Neural cell (in vitro differentiated cells): ENCODE data around the gene ADAR. TPM values are rescaled to one million over a fixed set of nuclear protein-coding genes. Genes with fewer than 3 reads are reported as not detected.

Source experiments
- H2AFZ ChIP-seq: fragments of 200-600, 300-800 bp; sonication (generic), shearing (Covaris generic); 2 replicates; pipeline ENCODE4 v1.6.0; 2014; ENCODE audit warnings: low read depth, mild to moderate bottlenecking, antibody characterized with exemption, low read length, moderate library complexity
- H3F3A ChIP-seq: fragments of 200-600 bp; shearing (Covaris generic); 2 replicates; pipeline ENCODE4 v1.6.1; 2016; ENCODE audit warnings: mild to moderate bottlenecking, moderate library complexity, mixed read lengths, antibody characterized with exemption, low read length; ENCODE audit not compliant: insufficient read depth, poor library complexity, severe bottlenecking
- H3K27ac ChIP-seq: fragments of 200-600, 300-800 bp; sonication (generic), shearing (Covaris generic); 2 replicates; pipeline ENCODE4 v1.5.1; 2014; ENCODE audit warnings: mild to moderate bottlenecking, low read length, moderate library complexity
- H3K27me3 ChIP-seq: fragments of 300-800, 200-600 bp; sonication (generic), shearing (Covaris generic); 2 replicates; pipeline ENCODE4 v1.6.0; 2014; ENCODE audit warnings: mild to moderate bottlenecking, low read depth, low read length, moderate library complexity; ENCODE audit not compliant: insufficient read depth
- H3K36me3 ChIP-seq: fragments of 300-800, 200-600 bp; sonication (generic), shearing (Covaris generic); 2 replicates; pipeline ENCODE4 v1.5.1; 2014; ENCODE audit warnings: mild to moderate bottlenecking, antibody characterized with exemption, low read length, moderate library complexity; ENCODE audit not compliant: insufficient read depth
- H3K4me2 ChIP-seq: fragments of 300-800, 200-600 bp; sonication (generic), shearing (Covaris generic); 2 replicates; pipeline ENCODE4 v1.6.0; 2014; ENCODE audit warnings: mild to moderate bottlenecking, low read length
- H3K4me3 ChIP-seq: fragments of 300-800, 200-600 bp; sonication (generic), shearing (Covaris generic); 2 replicates; pipeline ENCODE4 v1.5.1; 2014; ENCODE audit warnings: mild to moderate bottlenecking, low read length, moderate library complexity
- H3K79me2 ChIP-seq: fragments of 200-600 bp; shearing (Covaris generic); replicated peaks from 2 replicates; pipeline ENCODE4 v1.6.0; 2014; ENCODE audit warnings: mild to moderate bottlenecking, low read length, moderate library complexity; ENCODE audit not compliant: insufficient read depth
- H3K9ac ChIP-seq: fragments of 300-800, 200-600 bp; sonication (generic), shearing (Covaris generic); 2 replicates; pipeline ENCODE4 v1.6.1; 2016; ENCODE audit warnings: mild to moderate bottlenecking, low read length, mixed read lengths
- H3K9me2 ChIP-seq: fragments of 200-600 bp; shearing (Covaris generic); 2 replicates; pipeline ENCODE4 v1.6.1; 2016; ENCODE audit warnings: mild to moderate bottlenecking, low read length, mixed read lengths; ENCODE audit not compliant: insufficient read depth
- H3K9me3 ChIP-seq: fragments of 200-600, 300-800 bp; sonication (generic), shearing (Covaris generic); 2 replicates; pipeline ENCODE4 v1.6.1; 2016; ENCODE audit warnings: mild to moderate bottlenecking, mixed run types, low read length, moderate library complexity, mixed read lengths
- H4K20me1 ChIP-seq: fragments of 200-600 bp; shearing (Covaris generic); 2 replicates; pipeline ENCODE4 v1.6.1; 2016; ENCODE audit warnings: mild to moderate bottlenecking, mixed run types; ENCODE audit not compliant: insufficient read depth
- EP300 ChIP-seq: fragments of 450-650 bp; conservative IDR thresholded peaks from 2 replicates; pipeline ENCODE4 v1.6.1; 2014; ENCODE audit warnings: antibody characterized with exemption, mild to moderate bottlenecking, moderate library complexity; ENCODE audit not compliant: poor library complexity, severe bottlenecking
- EZH2 ChIP-seq: fragments of 200-600, 300-800 bp; shearing (Covaris generic), sonication (generic); IDR thresholded peaks from 2 replicates; pipeline ENCODE4 v1.6.1; 2014; ENCODE audit warnings: antibody characterized with exemption, low read length, borderline replicate concordance, mild to moderate bottlenecking; ENCODE audit not compliant: insufficient read depth, poor library complexity, severe bottlenecking
- MXI1 ChIP-seq: fragments of 450-650 bp; conservative IDR thresholded peaks from 2 replicates; pipeline ENCODE4 v1.6.1; 2014; ENCODE audit warnings: antibody characterized with exemption, mild to moderate bottlenecking; ENCODE audit not compliant: poor library complexity, severe bottlenecking
- POLR2AphosphoS5 ChIP-seq: IDR thresholded peaks from 2 replicates; pipeline ENCODE4 v1.6.1; 2012
- RAD21 ChIP-seq: fragments of 450-650 bp; conservative IDR thresholded peaks from 2 replicates; pipeline ENCODE4 v1.6.1; 2014; ENCODE audit warnings: antibody characterized with exemption, mild to moderate bottlenecking, moderate library complexity
- SMC3 ChIP-seq: fragments of 450-650 bp; conservative IDR thresholded peaks from 2 replicates; pipeline ENCODE4 v1.6.1; 2014; ENCODE audit warnings: antibody characterized with exemption, mild to moderate bottlenecking, moderate library complexity; ENCODE audit not compliant: poor library complexity
- TAF1 ChIP-seq: IDR thresholded peaks from 2 replicates; pipeline ENCODE4 v1.6.1; 2012; ENCODE audit warnings: low read depth
- polyA plus RNA-seq: library from polyadenylated mRNA; depleted of rRNA; stranded (reverse); fragments of >200 nt; gene quantifications from 2 replicates; pipeline ENCODE4 v1.2.3, GENCODE V29; 2014
- TF ChIP-seq, protein P1 (sequence below): IDR thresholded peaks from 2 replicates; pipeline ENCODE4 v1.6.1; 2012; ENCODE audit warnings: borderline replicate concordance
- TF ChIP-seq, protein P2 (sequence below): fragments of 450-650 bp; IDR thresholded peaks from 2 replicates; pipeline ENCODE4 v1.5.1; 2014; ENCODE audit warnings: antibody characterized with exemption, mild to moderate bottlenecking, moderate library complexity; ENCODE audit not compliant: poor library complexity, severe bottlenecking

The ADAR gene
- polyA plus RNA-seq, 1 donor from 2014 or later = 51.4 TPM

DNA sequence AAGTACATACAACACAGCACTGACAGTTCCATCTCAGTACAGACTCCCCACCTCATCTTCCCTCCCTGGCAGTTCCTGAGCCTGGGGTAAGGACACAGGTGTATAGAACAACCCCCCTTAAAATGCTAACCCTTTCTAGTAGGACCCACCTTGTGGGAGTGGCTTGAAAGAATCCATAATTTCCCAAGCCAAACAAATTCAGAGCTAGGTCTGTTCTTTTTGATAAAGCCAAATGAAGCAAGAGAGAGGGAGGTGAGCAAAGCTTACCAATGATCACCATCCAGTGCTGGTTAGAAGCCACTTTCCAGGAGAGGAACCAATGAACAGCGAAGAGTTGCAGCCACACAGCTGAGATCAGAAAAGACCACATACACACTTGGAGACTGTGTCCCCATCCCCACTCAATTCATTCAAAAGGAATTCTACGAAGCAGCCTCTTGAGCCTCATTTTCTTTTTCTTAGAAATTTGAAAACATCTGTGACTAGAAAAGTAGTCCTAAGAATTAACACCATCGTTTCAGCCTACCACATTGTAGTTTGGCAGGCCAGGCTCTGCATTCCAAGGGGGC, 58.7 kb downstream of the ADAR start:
- Histone ChIP-seq H3K9ac (no peak overlapping the region), H3K9me2 (no peaks in the 10 kb centered on the region), H2AFZ (no peak overlapping the region), H3F3A (no peaks in the 10 kb centered on the region), H4K20me1 (no peaks in the 10 kb centered on the region), H3K9me3 (no peaks in the 10 kb centered on the region), H3K4me2 (no peak overlapping the region), H3K36me3 (peaks cover 5% of the 10 kb centered on the region), H3K4me3 (peak overlapping the region; percentile 51), H3K27me3 (no peaks in the 10 kb centered on the region), H3K79me2 (no peaks in the 10 kb centered on the region), H3K27ac (no peak overlapping the region)
- TF ChIP-seq, protein P1, sequence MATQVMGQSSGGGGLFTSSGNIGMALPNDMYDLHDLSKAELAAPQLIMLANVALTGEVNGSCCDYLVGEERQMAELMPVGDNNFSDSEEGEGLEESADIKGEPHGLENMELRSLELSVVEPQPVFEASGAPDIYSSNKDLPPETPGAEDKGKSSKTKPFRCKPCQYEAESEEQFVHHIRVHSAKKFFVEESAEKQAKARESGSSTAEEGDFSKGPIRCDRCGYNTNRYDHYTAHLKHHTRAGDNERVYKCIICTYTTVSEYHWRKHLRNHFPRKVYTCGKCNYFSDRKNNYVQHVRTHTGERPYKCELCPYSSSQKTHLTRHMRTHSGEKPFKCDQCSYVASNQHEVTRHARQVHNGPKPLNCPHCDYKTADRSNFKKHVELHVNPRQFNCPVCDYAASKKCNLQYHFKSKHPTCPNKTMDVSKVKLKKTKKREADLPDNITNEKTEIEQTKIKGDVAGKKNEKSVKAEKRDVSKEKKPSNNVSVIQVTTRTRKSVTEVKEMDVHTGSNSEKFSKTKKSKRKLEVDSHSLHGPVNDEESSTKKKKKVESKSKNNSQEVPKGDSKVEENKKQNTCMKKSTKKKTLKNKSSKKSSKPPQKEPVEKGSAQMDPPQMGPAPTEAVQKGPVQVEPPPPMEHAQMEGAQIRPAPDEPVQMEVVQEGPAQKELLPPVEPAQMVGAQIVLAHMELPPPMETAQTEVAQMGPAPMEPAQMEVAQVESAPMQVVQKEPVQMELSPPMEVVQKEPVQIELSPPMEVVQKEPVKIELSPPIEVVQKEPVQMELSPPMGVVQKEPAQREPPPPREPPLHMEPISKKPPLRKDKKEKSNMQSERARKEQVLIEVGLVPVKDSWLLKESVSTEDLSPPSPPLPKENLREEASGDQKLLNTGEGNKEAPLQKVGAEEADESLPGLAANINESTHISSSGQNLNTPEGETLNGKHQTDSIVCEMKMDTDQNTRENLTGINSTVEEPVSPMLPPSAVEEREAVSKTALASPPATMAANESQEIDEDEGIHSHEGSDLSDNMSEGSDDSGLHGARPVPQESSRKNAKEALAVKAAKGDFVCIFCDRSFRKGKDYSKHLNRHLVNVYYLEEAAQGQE = no peak
- no peak for TF ChIP-seq SMC3

DNA sequence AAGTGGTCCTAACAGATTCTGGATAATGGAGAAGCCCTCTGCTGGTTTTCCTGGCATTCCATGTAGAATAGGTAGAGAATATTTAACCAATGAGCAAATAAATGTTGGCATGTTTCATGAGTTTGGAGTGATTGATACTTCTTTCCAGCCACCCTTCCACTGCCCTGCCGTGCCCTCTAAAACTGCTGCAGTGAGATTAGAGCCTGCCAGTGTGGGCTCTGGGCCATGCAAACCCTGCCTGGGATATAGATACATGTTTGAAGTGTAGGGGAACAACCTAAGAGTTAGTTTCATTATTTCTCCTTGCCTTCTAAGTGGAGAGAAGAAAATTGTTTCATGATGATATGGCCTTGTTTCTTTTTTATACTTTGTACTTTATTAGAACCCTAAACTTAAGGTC, 60.0 kb downstream of the ADAR start:
- Histone ChIP-seq H3K9me2 (no peaks in the 10 kb centered on the region), H3K4me3 (no peak overlapping the region), H3K9ac (no peak overlapping the region), H3K79me2 (no peaks in the 10 kb centered on the region), H3K9me3 (no peaks in the 10 kb centered on the region), H2AFZ (no peak overlapping the region), H3K27me3 (no peaks in the 10 kb centered on the region), H3K36me3 (no peaks in the 10 kb centered on the region), H4K20me1 (no peaks in the 10 kb centered on the region), H3K27ac (no peak overlapping the region), H3F3A (no peaks in the 10 kb centered on the region), H3K4me2 (no peak overlapping the region)
- TF ChIP-seq EZH2 (no peak), POLR2AphosphoS5 (no peak), EP300 (no peak), MXI1 (no peak), TAF1 (no peak), RAD21 (no peak), SMC3 (no peak)
- TF ChIP-seq, protein P1 = no peak
- TF ChIP-seq, protein P2, sequence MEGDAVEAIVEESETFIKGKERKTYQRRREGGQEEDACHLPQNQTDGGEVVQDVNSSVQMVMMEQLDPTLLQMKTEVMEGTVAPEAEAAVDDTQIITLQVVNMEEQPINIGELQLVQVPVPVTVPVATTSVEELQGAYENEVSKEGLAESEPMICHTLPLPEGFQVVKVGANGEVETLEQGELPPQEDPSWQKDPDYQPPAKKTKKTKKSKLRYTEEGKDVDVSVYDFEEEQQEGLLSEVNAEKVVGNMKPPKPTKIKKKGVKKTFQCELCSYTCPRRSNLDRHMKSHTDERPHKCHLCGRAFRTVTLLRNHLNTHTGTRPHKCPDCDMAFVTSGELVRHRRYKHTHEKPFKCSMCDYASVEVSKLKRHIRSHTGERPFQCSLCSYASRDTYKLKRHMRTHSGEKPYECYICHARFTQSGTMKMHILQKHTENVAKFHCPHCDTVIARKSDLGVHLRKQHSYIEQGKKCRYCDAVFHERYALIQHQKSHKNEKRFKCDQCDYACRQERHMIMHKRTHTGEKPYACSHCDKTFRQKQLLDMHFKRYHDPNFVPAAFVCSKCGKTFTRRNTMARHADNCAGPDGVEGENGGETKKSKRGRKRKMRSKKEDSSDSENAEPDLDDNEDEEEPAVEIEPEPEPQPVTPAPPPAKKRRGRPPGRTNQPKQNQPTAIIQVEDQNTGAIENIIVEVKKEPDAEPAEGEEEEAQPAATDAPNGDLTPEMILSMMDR = no peak
